ENCODE results near the gene OSTC.

Gene OSTC

DNA sequence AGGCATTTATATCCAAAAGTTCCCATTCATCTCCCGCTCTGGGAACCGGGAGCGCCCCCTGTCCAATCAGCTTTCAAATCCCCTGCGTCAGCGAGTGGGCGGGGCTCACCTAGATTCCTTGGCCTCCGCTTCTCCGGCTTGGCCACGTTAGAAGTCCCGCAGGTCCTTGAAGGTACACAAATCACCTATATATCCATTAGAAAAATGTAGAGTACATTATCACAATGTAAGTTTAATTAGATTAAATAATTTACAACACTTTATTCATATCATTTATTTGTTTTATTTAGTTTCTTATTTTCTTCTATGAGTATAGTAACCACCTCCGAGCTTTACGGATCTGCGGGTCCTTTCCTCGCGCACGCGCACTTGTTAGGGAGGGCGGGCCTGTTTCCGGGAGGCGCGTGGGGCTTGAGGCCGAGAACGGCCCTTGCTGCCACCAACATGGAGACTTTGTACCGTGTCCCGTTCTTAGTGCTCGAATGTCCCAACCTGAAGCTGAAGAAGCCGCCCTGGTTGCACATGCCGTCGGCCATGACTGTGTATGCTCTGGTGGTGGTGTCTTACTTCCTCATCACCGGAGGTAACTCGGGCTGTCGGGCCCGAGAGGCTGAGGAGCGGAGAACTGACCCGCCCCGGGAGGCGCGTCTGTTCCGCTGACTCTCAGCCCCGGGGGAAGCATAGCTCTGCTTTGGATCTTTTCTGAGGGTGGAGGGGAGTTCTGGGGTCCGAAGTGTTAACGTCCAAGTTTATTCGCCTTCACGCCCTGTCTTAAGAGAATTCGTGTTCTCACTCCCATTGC is at the start of gene OSTC:
OSTC (plus strand) TSS at position 388 of the 802 bp plus-strand sequence; CDS start at position 445, 57 bp downstream.
- DNase-seq (ENCODE audit: low spot score), result peak; percentile 89
- peak within 1 kb of the TSS; percentile 85 for H3K27ac Mint-ChIP-seq
- H3K4me1 Mint-ChIP-seq (ENCODE audit: low read depth), result peaks cover 28% of the 10 kb centered on the region
- H3K36me3 Mint-ChIP-seq (ENCODE audit: low read depth), result peaks cover 11% of the 10 kb centered on the region
- no peaks in the 10 kb centered on the region for H3K9me3 Mint-ChIP-seq
- H3K27me3 Mint-ChIP-seq (ENCODE audit: low read depth), result no peaks in the 10 kb centered on the region
- peak within 1 kb of the TSS; percentile 93 for H3K4me3 Mint-ChIP-seq

DNA sequence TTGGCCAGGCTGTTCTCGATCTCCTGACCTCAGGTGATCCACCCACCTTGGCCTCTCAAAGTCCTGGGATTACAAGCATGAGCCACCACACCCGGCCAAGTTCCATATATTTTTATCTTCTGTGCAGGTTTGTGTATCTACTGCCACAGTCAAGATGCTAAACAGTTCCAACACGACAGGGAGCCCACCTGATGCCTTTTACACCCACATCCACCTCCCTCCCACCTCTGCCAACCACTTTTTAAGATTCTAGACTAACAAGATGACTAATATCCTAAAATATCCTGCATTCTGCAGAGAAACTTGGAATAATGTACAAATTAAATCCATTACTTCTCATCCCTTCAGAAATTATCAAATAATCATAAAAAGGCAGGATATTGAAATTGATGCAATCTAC is 49.3 kb upstream of the OSTC start:
- Mint-ChIP-seq H3K36me3 (ENCODE audit: low read depth) (peaks cover 3% of the 10 kb centered on the region), H3K27me3 (ENCODE audit: low read depth) (no peaks in the 10 kb centered on the region), H3K9me3 (no peaks in the 10 kb centered on the region), H3K4me1 (ENCODE audit: low read depth) (peaks cover 12% of the 10 kb centered on the region), H3K4me3 (no peak overlapping the region), H3K27ac (no peak overlapping the region)
- DNase-seq (ENCODE audit: low spot score), result no peak

DNA sequence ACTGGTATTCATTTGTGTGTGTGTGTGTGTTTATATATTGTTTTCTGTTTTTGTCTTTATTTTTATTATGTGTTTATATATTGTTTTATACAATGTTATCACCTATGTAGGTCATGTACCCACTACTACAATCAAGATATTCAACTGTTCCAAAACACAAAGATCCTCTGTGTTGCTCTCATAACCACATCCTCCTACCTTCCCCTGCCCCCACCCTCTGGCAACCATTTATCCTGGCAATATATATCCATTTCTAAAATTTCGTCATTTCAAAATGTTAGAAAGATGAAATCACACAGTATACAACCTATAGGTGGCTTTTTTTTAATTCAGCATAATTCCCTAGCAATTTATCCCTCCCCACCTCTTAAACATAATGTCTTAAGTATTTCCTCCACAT is 48.9 kb upstream of the OSTC start:
- Mint-ChIP-seq H3K9me3 (no peaks in the 10 kb centered on the region), H3K36me3 (ENCODE audit: low read depth) (peaks cover 4% of the 10 kb centered on the region), H3K4me3 (no peak overlapping the region), H3K27me3 (ENCODE audit: low read depth) (no peaks in the 10 kb centered on the region), H3K27ac (no peak overlapping the region), H3K4me1 (ENCODE audit: low read depth) (peaks cover 12% of the 10 kb centered on the region)
- no peak for DNase-seq (ENCODE audit: low spot score)

GRCh38 chr4:108602163-108602562 is 48.2 kb upstream of the OSTC start:
- peaks cover 12% of the 10 kb centered on the region for H3K4me1 Mint-ChIP-seq (ENCODE audit: low read depth)

GRCh38 chr4:108607079-108607815 is 43.2 kb upstream of the OSTC start:
- Mint-ChIP-seq H3K27ac (no peak overlapping the region), H3K4me1 (ENCODE audit: low read depth) (peaks cover 2% of the 10 kb centered on the region), H3K9me3 (peaks cover 3% of the 10 kb centered on the region), H3K4me3 (no peak overlapping the region), H3K27me3 (ENCODE audit: low read depth) (no peaks in the 10 kb centered on the region), H3K36me3 (ENCODE audit: low read depth) (peaks cover 10% of the 10 kb centered on the region)
- DNase-seq (ENCODE audit: low spot score), result no peak

More at GRCh38 chr4:108602163-108602562, 48.2 kb upstream of the OSTC start:
- Mint-ChIP-seq H3K9me3 (peaks cover 3% of the 10 kb centered on the region), H3K4me3 (no peak overlapping the region), H3K27me3 (ENCODE audit: low read depth) (no peaks in the 10 kb centered on the region), H3K36me3 (ENCODE audit: low read depth) (peaks cover 10% of the 10 kb centered on the region), H3K27ac (no peak overlapping the region)
- DNase-seq (ENCODE audit: low spot score), result no peak

- DNase-seq (ENCODE audit: low spot score), result no peak
- no peaks in the 10 kb centered on the region for H3K27me3 Mint-ChIP-seq (ENCODE audit: low read depth)
- H3K4me1 Mint-ChIP-seq (ENCODE audit: low read depth), result peaks cover 5% of the 10 kb centered on the region
- peaks cover 23% of the 10 kb centered on the region for H3K36me3 Mint-ChIP-seq (ENCODE audit: low read depth)
- no peak overlapping the region for H3K27ac Mint-ChIP-seq
- H3K9me3 Mint-ChIP-seq, result peaks cover 11% of the 10 kb centered on the region
- H3K4me3 Mint-ChIP-seq, result no peak overlapping the region
Observed at GRCh38 chr4:108611365-108611764, 39.0 kb upstream of the OSTC start.

DNA sequence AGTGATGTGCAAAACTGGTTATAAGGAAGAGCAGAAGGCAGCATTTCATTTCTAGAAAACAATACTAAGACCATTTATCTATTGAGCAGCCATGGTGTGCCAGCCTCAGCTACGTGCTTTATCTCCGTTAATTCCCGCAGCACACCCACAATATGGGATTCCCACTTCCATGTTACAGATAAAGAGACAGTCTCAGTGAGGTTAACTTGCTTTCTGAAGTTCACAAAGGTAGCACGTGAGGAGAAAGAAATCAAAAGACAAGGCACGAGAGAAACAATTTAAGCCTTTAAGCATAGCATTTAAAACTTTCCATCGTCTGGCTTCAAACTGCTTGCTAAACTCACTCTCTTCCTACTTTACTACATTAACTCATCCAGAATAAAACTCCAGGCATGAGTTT is 38.0 kb upstream of the OSTC start:
- Mint-ChIP-seq H3K27me3 (ENCODE audit: low read depth) (no peaks in the 10 kb centered on the region), H3K27ac (no peak overlapping the region), H3K4me3 (no peak overlapping the region), H3K9me3 (peaks cover 9% of the 10 kb centered on the region), H3K36me3 (ENCODE audit: low read depth) (peaks cover 27% of the 10 kb centered on the region), H3K4me1 (ENCODE audit: low read depth) (peaks cover 5% of the 10 kb centered on the region)
- no peak for DNase-seq (ENCODE audit: low spot score)

- H3K4me1 Mint-ChIP-seq (ENCODE audit: low read depth), result peaks cover 30% of the 10 kb centered on the region
- H3K27me3 Mint-ChIP-seq (ENCODE audit: low read depth), result no peaks in the 10 kb centered on the region
- peaks cover 9% of the 10 kb centered on the region for H3K9me3 Mint-ChIP-seq
- peak overlapping the region; percentile 96 for H3K4me3 Mint-ChIP-seq
- peak overlapping the region; percentile 94 for H3K27ac Mint-ChIP-seq
- peak; percentile 33 for DNase-seq (ENCODE audit: low spot score)
- H3K36me3 Mint-ChIP-seq (ENCODE audit: low read depth), result peaks cover 57% of the 10 kb centered on the region
Observed at GRCh38 chr4:108619372-108620100, 30.9 kb upstream of the OSTC start.

- DNase-seq (ENCODE audit: low spot score), result peak; percentile 97
- peak within 1 kb of the TSS; percentile 96 for H3K4me3 Mint-ChIP-seq
- H3K4me1 Mint-ChIP-seq (ENCODE audit: low read depth), result peaks cover 35% of the 10 kb centered on the region
- peaks cover 58% of the 10 kb centered on the region for H3K36me3 Mint-ChIP-seq (ENCODE audit: low read depth)
- H3K27me3 Mint-ChIP-seq (ENCODE audit: low read depth), result no peaks in the 10 kb centered on the region
- H3K9me3 Mint-ChIP-seq, result peaks cover 8% of the 10 kb centered on the region
- H3K27ac Mint-ChIP-seq, result peak within 1 kb of the TSS; percentile 94
Observed at GRCh38 chr4:108620101-108620932, 30.1 kb upstream of the OSTC start, which contains the start of gene RPL34. RPL34 (plus strand) TSS chr4:108620576; CDS start chr4:108621960, 1,384 bp downstream.

DNA sequence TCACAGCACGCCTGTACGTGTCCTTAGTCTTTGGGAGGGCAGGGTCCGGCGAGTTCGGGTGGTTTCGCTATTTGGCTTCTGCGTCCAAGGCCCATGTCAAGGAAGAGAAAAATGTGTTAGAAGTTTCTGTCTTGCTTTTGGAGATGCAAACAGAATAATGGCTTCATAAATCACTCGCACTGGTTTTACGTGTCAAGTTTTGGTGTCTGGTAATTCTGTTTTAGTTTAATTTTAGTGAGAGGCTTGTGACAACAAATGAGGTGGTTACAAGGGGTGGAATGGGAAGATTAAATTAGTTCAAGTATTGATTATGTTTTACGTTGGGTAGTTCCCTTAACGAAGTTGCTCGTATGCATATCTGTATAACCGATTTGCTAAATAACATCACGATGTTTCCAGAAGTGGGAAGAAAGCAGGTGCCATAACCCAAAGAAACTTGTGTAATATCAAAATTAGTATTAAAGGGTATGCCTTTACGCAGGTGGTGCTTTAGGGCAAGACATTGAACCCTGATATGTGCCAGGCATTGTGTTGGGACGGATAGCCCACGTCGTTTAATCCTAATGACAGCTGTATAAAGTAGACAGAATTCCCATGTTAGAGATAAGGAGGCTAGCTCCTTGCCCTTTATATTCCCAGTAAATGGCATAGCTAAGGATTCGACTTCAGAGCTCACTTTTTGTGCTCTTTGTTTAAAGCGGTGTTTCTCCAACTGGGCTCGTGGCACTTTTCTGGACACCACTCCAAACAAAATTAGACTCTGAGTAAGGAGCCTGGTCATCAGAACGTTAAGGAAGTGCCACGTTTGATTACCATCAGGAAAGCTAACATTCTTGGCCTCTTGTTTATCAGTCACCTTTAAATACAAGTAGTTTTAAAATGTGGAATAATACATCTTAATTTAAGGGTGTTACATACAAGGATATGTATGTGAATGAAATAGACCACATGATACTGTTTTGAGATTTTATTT is 29.2 kb upstream of the OSTC start:
- Mint-ChIP-seq H3K36me3 (ENCODE audit: low read depth) (peaks cover 60% of the 10 kb centered on the region), H3K27ac (peak overlapping the region; percentile 94), H3K9me3 (peaks cover 2% of the 10 kb centered on the region), H3K4me1 (ENCODE audit: low read depth) (peaks cover 35% of the 10 kb centered on the region), H3K4me3 (peak overlapping the region; percentile 96), H3K27me3 (ENCODE audit: low read depth) (no peaks in the 10 kb centered on the region)
- DNase-seq (ENCODE audit: low spot score), result no peak

DNA sequence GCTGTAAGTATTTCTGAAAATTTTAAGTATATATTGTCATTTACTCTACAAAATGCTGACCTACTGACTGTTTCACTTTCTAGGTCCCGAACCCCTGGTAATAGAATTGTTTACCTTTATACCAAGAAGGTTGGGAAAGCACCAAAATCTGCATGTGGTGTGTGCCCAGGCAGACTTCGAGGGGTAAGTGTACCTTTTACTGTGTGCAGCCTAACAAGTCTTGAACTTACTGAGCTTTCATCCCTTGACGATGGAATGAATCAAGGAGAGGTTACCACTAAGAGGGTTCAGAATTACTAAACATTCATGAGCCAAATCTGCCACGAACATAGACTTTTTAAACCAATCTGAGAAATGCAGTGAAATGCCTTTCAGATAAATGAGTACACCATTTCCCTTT is 28.4 kb upstream of the OSTC start:
- H3K4me1 Mint-ChIP-seq (ENCODE audit: low read depth), result peaks cover 35% of the 10 kb centered on the region
- H3K9me3 Mint-ChIP-seq, result no peaks in the 10 kb centered on the region
- no peaks in the 10 kb centered on the region for H3K27me3 Mint-ChIP-seq (ENCODE audit: low read depth)
- H3K4me3 Mint-ChIP-seq, result peak overlapping the region; percentile 96
- peaks cover 58% of the 10 kb centered on the region for H3K36me3 Mint-ChIP-seq (ENCODE audit: low read depth)
- no peak for DNase-seq (ENCODE audit: low spot score)
- no peak overlapping the region for H3K27ac Mint-ChIP-seq

- Mint-ChIP-seq H3K27me3 (ENCODE audit: low read depth) (no peaks in the 10 kb centered on the region), H3K27ac (peak overlapping the region; percentile 9), H3K36me3 (ENCODE audit: low read depth) (peaks cover 56% of the 10 kb centered on the region), H3K9me3 (no peaks in the 10 kb centered on the region), H3K4me3 (peak overlapping the region; percentile 96), H3K4me1 (ENCODE audit: low read depth) (peaks cover 35% of the 10 kb centered on the region)
- no peak for DNase-seq (ENCODE audit: low spot score)
Observed at GRCh38 chr4:108622828-108623227, 27.6 kb upstream of the OSTC start.

Data from T-helper 2 cell treated with Interferon-gamma antibody and Interleukin-4, amounts not matched to agents 5 μg/mL and 100 μg/mL, for 36 hours (primary cell).